ENCODE measurements around the gene ARHGAP6. TPM values are rescaled to one million over a fixed set of nuclear protein-coding genes. Genes with fewer than 3 reads are reported as not detected.

Gene ARHGAP6
- total and polyA plus RNA-seq, 2 donors (not counting 3 experiments of a cell fraction or from before 2014, with no cell fraction given) = 0.69 to 0.83 TPM

DNA sequence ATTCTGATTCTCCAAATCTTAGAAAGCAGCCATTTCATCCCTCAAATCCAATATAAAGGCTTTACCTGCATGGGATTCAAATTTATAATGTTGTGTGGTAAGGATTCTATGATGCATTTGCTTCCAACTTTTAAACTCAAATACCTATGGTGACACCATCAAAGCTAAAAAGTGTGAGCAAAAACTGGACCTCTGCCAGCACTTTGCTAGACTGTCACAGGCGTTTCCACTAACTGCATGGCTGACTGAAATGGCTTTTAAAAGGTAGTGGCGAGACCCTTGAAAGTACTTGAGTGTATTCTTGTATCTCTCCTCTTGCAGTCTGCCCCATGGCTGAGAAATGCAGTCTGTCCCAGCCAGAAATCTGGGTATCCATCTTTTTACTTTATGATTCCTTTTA lies 203.1 kb downstream of the ARHGAP6 start:
- no peaks in the 10 kb centered on the region for H3K79me2 ChIP-seq (ENCODE audit: control insufficient read depth, insufficient read depth, low read length)
- DNase-seq (ENCODE audit: low read depth, low spot score) (no peak), FAIRE-seq (no peak)
- H3K4me3 ChIP-seq (replicated peaks in 1 of 3; ENCODE audit: insufficient read depth in 1 of 3, low read depth in 1 of 3, low read length in 3 of 3) = no peak overlapping the region
- TF ChIP-seq, protein P1, sequence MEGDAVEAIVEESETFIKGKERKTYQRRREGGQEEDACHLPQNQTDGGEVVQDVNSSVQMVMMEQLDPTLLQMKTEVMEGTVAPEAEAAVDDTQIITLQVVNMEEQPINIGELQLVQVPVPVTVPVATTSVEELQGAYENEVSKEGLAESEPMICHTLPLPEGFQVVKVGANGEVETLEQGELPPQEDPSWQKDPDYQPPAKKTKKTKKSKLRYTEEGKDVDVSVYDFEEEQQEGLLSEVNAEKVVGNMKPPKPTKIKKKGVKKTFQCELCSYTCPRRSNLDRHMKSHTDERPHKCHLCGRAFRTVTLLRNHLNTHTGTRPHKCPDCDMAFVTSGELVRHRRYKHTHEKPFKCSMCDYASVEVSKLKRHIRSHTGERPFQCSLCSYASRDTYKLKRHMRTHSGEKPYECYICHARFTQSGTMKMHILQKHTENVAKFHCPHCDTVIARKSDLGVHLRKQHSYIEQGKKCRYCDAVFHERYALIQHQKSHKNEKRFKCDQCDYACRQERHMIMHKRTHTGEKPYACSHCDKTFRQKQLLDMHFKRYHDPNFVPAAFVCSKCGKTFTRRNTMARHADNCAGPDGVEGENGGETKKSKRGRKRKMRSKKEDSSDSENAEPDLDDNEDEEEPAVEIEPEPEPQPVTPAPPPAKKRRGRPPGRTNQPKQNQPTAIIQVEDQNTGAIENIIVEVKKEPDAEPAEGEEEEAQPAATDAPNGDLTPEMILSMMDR (IDR thresholded peaks at IDR 0.05; ENCODE audit: extremely low read depth in 1 of 2, insufficient read depth in 1 of 2, low read depth in 1 of 2, low read length in 2 of 2) = no peak
- TF ChIP-seq GATA2 (IDR thresholded peaks at IDR 0.05; ENCODE audit: insufficient read depth, insufficient read length, low read depth, low read length) (no peak), MYC (IDR thresholded peaks at IDR 0.05; ENCODE audit: low read depth, low read length) (no peak), JUN (IDR thresholded peaks at IDR 0.05; ENCODE audit: borderline replicate concordance, insufficient read depth, insufficient read length, low read depth) (no peak), EZH2 (IDR thresholded peaks at IDR 0.05; ENCODE audit: borderline replicate concordance, low read depth, low read length, severe bottlenecking) (no peak), POLR2A (IDR thresholded peaks at IDR 0.05; ENCODE audit: low read depth, low read length) (no peak)
- H3K9me1 ChIP-seq (replicated peaks; ENCODE audit: control insufficient read depth, extremely low read depth, insufficient read depth, low read length) = no peaks in the 10 kb centered on the region
- H3K4me1 ChIP-seq (ENCODE audit: control insufficient read depth, extremely low read depth, insufficient read depth, low read length) = peaks cover 3% of the 10 kb centered on the region
- H2AFZ ChIP-seq (ENCODE audit: low read depth, low read length) = no peak overlapping the region
- POLR2A ChIA-PET = no interaction called here
- intact Hi-C loops (cut with micrococcal nuclease) (no loop called here), dilution Hi-C loops (cut with MboI; ENCODE audit: extremely low pct_ligation_motif_present, low sequenced_read_pairs) (no loop called here)
- H3K27me3 ChIP-seq (ENCODE audit: control insufficient read depth in 2 of 2, insufficient read depth in 2 of 2, low read length in 2 of 2) = no peaks in the 10 kb centered on the region
- no peak overlapping the region for H3K9ac ChIP-seq (replicated peaks; ENCODE audit: extremely low read depth, insufficient read depth, low read length)
- H3K36me3 ChIP-seq (ENCODE audit: control insufficient read depth in 2 of 2, extremely low read depth in 1 of 2, insufficient read depth in 2 of 2, low read length in 2 of 2) = no peaks in the 10 kb centered on the region
- no peak overlapping the region for H3K4me2 ChIP-seq (ENCODE audit: insufficient read depth, low read length)
- H4K20me1 ChIP-seq (replicated peaks; ENCODE audit: control insufficient read depth, extremely low read depth, insufficient read depth, low read length) = no peaks in the 10 kb centered on the region
- no peak overlapping the region for H3K27ac ChIP-seq (ENCODE audit: insufficient read depth, low read depth, low read length)
- CTCF ChIA-PET = no interaction called here
- BruUV-seq (replicated peaks) = no TSS peak
- no peaks in the 10 kb centered on the region for H3K9me3 ChIP-seq (replicated peaks; ENCODE audit: control insufficient read depth, insufficient read depth, low read length)

GRCh38 chrX:11462136-11462535 lies 203.6 kb downstream of the ARHGAP6 start:
- Histone ChIP-seq H3K4me2 (ENCODE audit: insufficient read depth, low read length) (no peak overlapping the region), H3K9ac (replicated peaks; ENCODE audit: extremely low read depth, insufficient read depth, low read length) (no peak overlapping the region), H3K36me3 (ENCODE audit: control insufficient read depth in 2 of 2, extremely low read depth in 1 of 2, insufficient read depth in 2 of 2, low read length in 2 of 2) (no peaks in the 10 kb centered on the region), H2AFZ (ENCODE audit: low read depth, low read length) (no peak overlapping the region), H3K27ac (ENCODE audit: insufficient read depth, low read depth, low read length) (no peak overlapping the region), H3K27me3 (ENCODE audit: control insufficient read depth in 2 of 2, insufficient read depth in 2 of 2, low read length in 2 of 2) (no peaks in the 10 kb centered on the region), H3K9me3 (replicated peaks; ENCODE audit: control insufficient read depth, insufficient read depth, low read length) (no peaks in the 10 kb centered on the region), H3K4me1 (ENCODE audit: control insufficient read depth, extremely low read depth, insufficient read depth, low read length) (peaks cover 3% of the 10 kb centered on the region), H3K4me3 (replicated peaks in 1 of 3; ENCODE audit: insufficient read depth in 1 of 3, low read depth in 1 of 3, low read length in 3 of 3) (no peak overlapping the region), H3K79me2 (ENCODE audit: control insufficient read depth, insufficient read depth, low read length) (no peaks in the 10 kb centered on the region), H4K20me1 (replicated peaks; ENCODE audit: control insufficient read depth, extremely low read depth, insufficient read depth, low read length) (no peaks in the 10 kb centered on the region), H3K9me1 (replicated peaks; ENCODE audit: control insufficient read depth, extremely low read depth, insufficient read depth, low read length) (no peaks in the 10 kb centered on the region)
- FAIRE-seq (no peak), DNase-seq (ENCODE audit: low read depth, low spot score) (peak; percentile 78)
- intact Hi-C loops (cut with micrococcal nuclease) = no loop called here
- ChIA-PET POLR2A (no interaction called here), CTCF (no interaction called here)
- no peak for TF ChIP-seq POLR2A (IDR thresholded peaks at IDR 0.05; ENCODE audit: low read depth, low read length)
- TF ChIP-seq FOS (IDR thresholded peaks at IDR 0.05; ENCODE audit: borderline replicate concordance, insufficient read depth, low read length) = no peak
- TF ChIP-seq, protein P1 (IDR thresholded peaks at IDR 0.05; ENCODE audit: extremely low read depth in 1 of 2, insufficient read depth in 1 of 2, low read depth in 1 of 2, low read length in 2 of 2) = no peak
- no peak for TF ChIP-seq EZH2 (IDR thresholded peaks at IDR 0.05; ENCODE audit: borderline replicate concordance, low read depth, low read length, severe bottlenecking)
- no peak for TF ChIP-seq JUN (IDR thresholded peaks at IDR 0.05; ENCODE audit: borderline replicate concordance, insufficient read depth, insufficient read length, low read depth)
- dilution Hi-C loops (cut with MboI; ENCODE audit: extremely low pct_ligation_motif_present, low sequenced_read_pairs) = no loop called here
- no TSS peak for BruUV-seq (replicated peaks)
